GM18499 (cell line): ENCODE measurements around the gene DCXR.

ENCODE experiments used
- ATAC-seq: cut with Tn5 transposase; IDR thresholded peaks from one replicate; pipeline ENCODE4 v1.9.1; 2021; ENCODE audit warnings: moderate number of reproducible peaks; ENCODE audit not compliant: insufficient read depth, unreplicated experiment

Gene DCXR

DNA sequence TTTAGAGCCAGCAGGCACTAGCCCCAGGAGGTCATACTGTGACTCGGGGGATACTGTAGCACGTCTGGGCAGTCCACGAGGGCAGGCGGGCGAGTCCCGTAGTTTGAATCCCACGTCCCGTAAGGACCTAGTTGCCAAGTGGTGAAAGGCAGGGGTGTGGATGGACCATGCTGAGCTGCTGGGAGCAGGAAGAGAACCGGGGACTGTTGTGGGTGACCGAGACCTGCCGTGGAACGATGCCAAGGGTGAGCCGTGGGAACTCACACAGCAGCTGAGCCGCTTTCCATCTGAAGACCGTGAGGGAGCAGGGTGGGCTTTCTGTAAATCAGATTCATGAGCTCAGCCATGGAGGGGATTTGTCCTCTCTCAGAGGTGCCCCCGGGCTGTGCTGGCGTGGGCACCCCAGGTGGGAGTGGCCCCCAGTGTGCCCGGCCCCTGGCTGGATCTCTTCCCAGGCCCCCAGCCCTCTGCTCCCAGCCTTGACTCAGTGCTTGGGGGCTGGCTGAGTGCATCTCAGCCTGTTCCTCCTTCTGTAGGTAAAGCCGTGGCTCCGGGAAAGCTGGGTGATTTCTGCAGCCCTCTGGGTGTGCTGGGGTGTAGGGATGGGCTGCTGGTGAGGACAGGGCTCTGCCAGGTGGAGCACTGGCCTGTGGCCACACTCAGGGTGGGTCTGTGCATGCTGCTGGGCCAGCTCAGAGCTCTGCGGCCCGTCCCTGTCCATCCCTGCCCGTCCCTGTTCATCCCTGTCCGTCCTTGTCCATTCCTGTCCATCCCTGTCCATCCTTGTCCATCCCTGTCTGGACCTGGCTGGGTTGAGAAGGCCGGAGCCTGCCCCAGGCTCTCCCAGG lies 46.4 kb downstream of the DCXR start:
- ATAC-seq: no peak

DNA sequence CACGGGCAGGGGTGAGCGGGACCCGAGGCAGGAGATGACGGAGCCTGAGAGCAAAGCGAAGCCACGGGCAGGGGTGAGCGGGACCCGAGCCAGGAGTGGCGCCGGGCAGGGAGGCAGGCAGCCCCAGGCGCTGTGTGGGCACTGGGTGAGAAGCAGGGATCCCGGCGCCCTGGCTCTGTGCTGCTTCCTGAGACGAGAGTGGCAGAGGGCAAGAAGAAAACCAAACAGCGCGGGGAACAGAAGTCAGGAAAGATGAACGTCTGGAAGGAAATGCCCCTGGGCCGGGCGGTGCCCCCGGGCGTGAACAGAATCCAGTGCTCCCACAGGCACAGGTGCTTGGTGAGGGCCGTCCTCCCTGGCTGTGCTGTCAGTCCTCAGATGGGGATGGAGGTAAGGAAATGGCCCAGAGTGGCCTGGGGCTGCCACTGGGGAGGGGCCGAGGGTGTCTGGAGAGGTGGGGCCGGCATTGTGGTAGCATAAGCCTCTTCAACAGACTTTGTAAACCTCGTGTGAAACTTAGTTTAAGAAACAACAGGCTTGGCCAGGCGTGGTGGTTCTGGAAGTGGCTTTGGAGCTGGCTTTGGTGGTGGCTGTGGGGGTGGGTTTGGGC lies 50.2 kb downstream of the DCXR start:
- no peak for ATAC-seq

GRCh38 chr17:81986606-81987005 lies 50.9 kb downstream of the DCXR start:
- no peak for ATAC-seq
